Ishikawa (cell line): ENCODE data around the gene CCT2.

ENCODE experiments used
- EP300 ChIP-seq: IDR thresholded peaks from 2 replicates; pipeline ENCODE4 v1.6.1; 2012; ENCODE audit warnings: borderline replicate concordance
- TAF1 ChIP-seq: IDR thresholded peaks from 2 replicates; pipeline ENCODE4 v1.6.1; 2012; ENCODE audit warnings: low read depth, mild to moderate bottlenecking
- ZBTB7A ChIP-seq: IDR thresholded peaks from 2 replicates; pipeline ENCODE4 v1.6.1; 2012; ENCODE audit warnings: low read depth
- TF ChIP-seq, protein P1 (sequence below): IDR thresholded peaks from 2 replicates; pipeline ENCODE4 v1.6.1; 2012; ENCODE audit warnings: low read depth, mild to moderate bottlenecking

- no peak for TF ChIP-seq EP300
- no peak for TF ChIP-seq TAF1
- TF ChIP-seq, protein P1, sequence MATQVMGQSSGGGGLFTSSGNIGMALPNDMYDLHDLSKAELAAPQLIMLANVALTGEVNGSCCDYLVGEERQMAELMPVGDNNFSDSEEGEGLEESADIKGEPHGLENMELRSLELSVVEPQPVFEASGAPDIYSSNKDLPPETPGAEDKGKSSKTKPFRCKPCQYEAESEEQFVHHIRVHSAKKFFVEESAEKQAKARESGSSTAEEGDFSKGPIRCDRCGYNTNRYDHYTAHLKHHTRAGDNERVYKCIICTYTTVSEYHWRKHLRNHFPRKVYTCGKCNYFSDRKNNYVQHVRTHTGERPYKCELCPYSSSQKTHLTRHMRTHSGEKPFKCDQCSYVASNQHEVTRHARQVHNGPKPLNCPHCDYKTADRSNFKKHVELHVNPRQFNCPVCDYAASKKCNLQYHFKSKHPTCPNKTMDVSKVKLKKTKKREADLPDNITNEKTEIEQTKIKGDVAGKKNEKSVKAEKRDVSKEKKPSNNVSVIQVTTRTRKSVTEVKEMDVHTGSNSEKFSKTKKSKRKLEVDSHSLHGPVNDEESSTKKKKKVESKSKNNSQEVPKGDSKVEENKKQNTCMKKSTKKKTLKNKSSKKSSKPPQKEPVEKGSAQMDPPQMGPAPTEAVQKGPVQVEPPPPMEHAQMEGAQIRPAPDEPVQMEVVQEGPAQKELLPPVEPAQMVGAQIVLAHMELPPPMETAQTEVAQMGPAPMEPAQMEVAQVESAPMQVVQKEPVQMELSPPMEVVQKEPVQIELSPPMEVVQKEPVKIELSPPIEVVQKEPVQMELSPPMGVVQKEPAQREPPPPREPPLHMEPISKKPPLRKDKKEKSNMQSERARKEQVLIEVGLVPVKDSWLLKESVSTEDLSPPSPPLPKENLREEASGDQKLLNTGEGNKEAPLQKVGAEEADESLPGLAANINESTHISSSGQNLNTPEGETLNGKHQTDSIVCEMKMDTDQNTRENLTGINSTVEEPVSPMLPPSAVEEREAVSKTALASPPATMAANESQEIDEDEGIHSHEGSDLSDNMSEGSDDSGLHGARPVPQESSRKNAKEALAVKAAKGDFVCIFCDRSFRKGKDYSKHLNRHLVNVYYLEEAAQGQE = no peak
- TF ChIP-seq ZBTB7A = no peak
Observed at GRCh38 chr12:69589082-69589481, 3.8 kb downstream of the CCT2 start.
